Caco-2 (cell line): ENCODE measurements around the gene NTNG1. TPM values are rescaled to one million over a fixed set of nuclear protein-coding genes. Genes with fewer than 3 reads are reported as not detected.

Experiments used
- BruUV-seq: library from RNA; stranded (reverse); fragments of 400-500 nt; replicated peaks from 2 replicates; lab custom pipeline; 2021; lab: Mats Ljungman, UMichigan
- CTCF ChIA-PET: fragments of 300-600 bp; sonication (Branson Sonifier 250); formaldehyde crosslinking; loops from one replicate; lab custom pipeline; 2022; ENCODE audit warnings: antibody characterized with exemption; lab: Charles Lee
- POLR2A ChIA-PET: fragments of 300-600 bp; sonication (Branson Sonifier 250); formaldehyde crosslinking; loops from one replicate; lab custom pipeline; 2022; ENCODE audit warnings: antibody characterized with exemption; lab: Charles Lee
- DNase-seq, 2 experiments: peaks; one replicate each; pipeline versions ENCODE4 v3.0.0 to v3.0.0-alpha.2; 2020 to 2022
- H3K27me3 ChIP-seq: replicated peaks from 2 replicates; pipeline ENCODE4 v1.6.0; 2011; ENCODE audit warnings: low read length; ENCODE audit not compliant: control insufficient read depth, insufficient read depth
- H3K36me3 ChIP-seq: 2 replicates; pipeline ENCODE4 v1.5.1; 2011; ENCODE audit warnings: low read length; ENCODE audit not compliant: control insufficient read depth, insufficient read depth
- H3K4me1 ChIP-seq: fragments of 250-450 bp; sonication (Bioruptor Pico); 2 replicates; pipeline ENCODE4 v1.5.1; 2020; ENCODE audit warnings: mild to moderate bottlenecking
- H3K4me3 ChIP-seq: 2 replicates; pipeline ENCODE4 v1.5.1; 2011; ENCODE audit warnings: low read depth, mild to moderate bottlenecking, control low read depth, low read length
- H3K9me3 ChIP-seq: fragments of 250-450 bp; sonication (Bioruptor Pico); 2 replicates; pipeline ENCODE4 v1.5.1; 2020; ENCODE audit warnings: mild to moderate bottlenecking, moderate library complexity
- H3K27ac Mint-ChIP-seq: one replicate; pipeline ENCODE4 v1.8.0; 2022; ENCODE audit warnings: mixed read lengths; ENCODE audit not compliant: unreplicated experiment
- H3K27me3 Mint-ChIP-seq: one replicate; pipeline ENCODE4 v1.8.0; 2022; ENCODE audit warnings: mixed read lengths; ENCODE audit not compliant: insufficient read depth, unreplicated experiment
- H3K36me3 Mint-ChIP-seq: one replicate; pipeline ENCODE4 v1.8.0; 2022; ENCODE audit warnings: mild to moderate bottlenecking, mixed read lengths; ENCODE audit not compliant: insufficient read depth, unreplicated experiment
- H3K4me1 Mint-ChIP-seq: one replicate; pipeline ENCODE4 v1.8.0; 2022; ENCODE audit warnings: low read depth, mixed read lengths; ENCODE audit not compliant: unreplicated experiment
- H3K4me3 Mint-ChIP-seq: one replicate; pipeline ENCODE4 v1.8.0; 2022; ENCODE audit warnings: mild to moderate bottlenecking, moderate library complexity, mixed read lengths; ENCODE audit not compliant: unreplicated experiment
- H3K9me3 Mint-ChIP-seq: one replicate; pipeline ENCODE4 v1.8.0; 2022; ENCODE audit warnings: mixed read lengths; ENCODE audit not compliant: unreplicated experiment
- CTCF ChIP-seq, 2 experiments: fragments of 200-600 bp in 1 of 2; IDR thresholded peaks; 1 replicate in 1 of 2; 2 replicates in 1 of 2; pipeline versions ENCODE4 v1.5.1 to v1.8.0; 2011 to 2022; ENCODE audit warnings: antibody characterized with exemption in 1 of 2, control low read depth in 1 of 2, inconsistent platforms in 1 of 2, low read depth in 1 of 2, low read length in 1 of 2, mild to moderate bottlenecking in 1 of 2, moderate library complexity in 1 of 2; ENCODE audit not compliant: insufficient read depth in 1 of 2, severe bottlenecking in 1 of 2, unreplicated experiment in 1 of 2
- intact Hi-C: fragments of 100-400 bp; cut with micrococcal nuclease; formaldehyde crosslinking; loops from one replicate; pipeline ENCODE4 v1.10.0; 2022; ENCODE audit not compliant: unreplicated experiment
- total RNA-seq: library from RNA; stranded (reverse); gene quantifications from 2 replicates; pipeline ENCODE4 v1.2.3, GENCODE V29; 2022

The NTNG1 gene
- total RNA-seq, 1 experiment from 2014 or later: not detected

- POLR2A ChIA-PET: no interaction called here
- H3K4me1 ChIP-seq: no peaks in the 10 kb centered on the region
- H3K27me3 ChIP-seq: no peaks in the 10 kb centered on the region
- no peaks in the 10 kb centered on the region for H3K36me3 Mint-ChIP-seq
- no TSS peak for BruUV-seq
- CTCF ChIA-PET: no interaction called here
- H3K27ac Mint-ChIP-seq: no peak overlapping the region
- intact Hi-C loops: no loop called here
- H3K4me1 Mint-ChIP-seq: no peaks in the 10 kb centered on the region
- H3K4me3 ChIP-seq: no peak overlapping the region
- H3K9me3 ChIP-seq: no peaks in the 10 kb centered on the region
- no peak for DNase-seq
- no peak for TF ChIP-seq CTCF (IDR thresholded peaks at IDR 0.05; ENCODE audit: insufficient read depth in 1 of 2, low read depth in 1 of 2, low read length in 1 of 2, severe bottlenecking in 1 of 2, unreplicated experiment in 1 of 2)
- no peak overlapping the region for H3K4me3 Mint-ChIP-seq
- H3K36me3 ChIP-seq: no peaks in the 10 kb centered on the region
- no peaks in the 10 kb centered on the region for H3K9me3 Mint-ChIP-seq
- no peaks in the 10 kb centered on the region for H3K27me3 Mint-ChIP-seq
Measured at GRCh38 chr1:107474877-107475612, 334.2 kb downstream of the NTNG1 start.

GRCh38 chr1:107477233-107477632 lies 336.4 kb downstream of the NTNG1 start:
- Histone ChIP-seq H3K27me3 (no peaks in the 10 kb centered on the region), H3K9me3 (no peaks in the 10 kb centered on the region), H3K36me3 (no peaks in the 10 kb centered on the region), H3K4me1 (no peaks in the 10 kb centered on the region), H3K4me3 (no peak overlapping the region)
- Mint-ChIP-seq H3K27ac (no peak overlapping the region), H3K4me1 (no peaks in the 10 kb centered on the region), H3K36me3 (no peaks in the 10 kb centered on the region), H3K9me3 (no peaks in the 10 kb centered on the region), H3K27me3 (no peaks in the 10 kb centered on the region), H3K4me3 (no peak overlapping the region)
- intact Hi-C loops: no loop called here
- DNase-seq: no peak
- CTCF ChIA-PET: no interaction called here
- POLR2A ChIA-PET: no interaction called here
- no TSS peak for BruUV-seq
- peak in 1 of 2 experiments; percentile 1 for TF ChIP-seq CTCF (IDR thresholded peaks at IDR 0.05; ENCODE audit: insufficient read depth in 1 of 2, low read depth in 1 of 2, low read length in 1 of 2, severe bottlenecking in 1 of 2, unreplicated experiment in 1 of 2)

- H3K36me3 Mint-ChIP-seq: no peaks in the 10 kb centered on the region
- H3K27ac Mint-ChIP-seq: no peak overlapping the region
- H3K4me1 Mint-ChIP-seq: no peaks in the 10 kb centered on the region
- H3K27me3 Mint-ChIP-seq: peaks cover 2% of the 10 kb centered on the region
- BruUV-seq: no TSS peak
- Histone ChIP-seq H3K4me3 (no peak overlapping the region), H3K4me1 (no peaks in the 10 kb centered on the region), H3K36me3 (no peaks in the 10 kb centered on the region), H3K9me3 (no peaks in the 10 kb centered on the region), H3K27me3 (no peaks in the 10 kb centered on the region)
- H3K4me3 Mint-ChIP-seq: no peak overlapping the region
- no peak for DNase-seq
- CTCF ChIA-PET: no interaction called here
- no peaks in the 10 kb centered on the region for H3K9me3 Mint-ChIP-seq
- intact Hi-C loops: no loop called here
- no peak for TF ChIP-seq CTCF (IDR thresholded peaks at IDR 0.05; ENCODE audit: insufficient read depth in 1 of 2, low read depth in 1 of 2, low read length in 1 of 2, severe bottlenecking in 1 of 2, unreplicated experiment in 1 of 2)
- POLR2A ChIA-PET: no interaction called here
Measured at GRCh38 chr1:107479865-107480350, 339.1 kb downstream of the NTNG1 start.
